HepG2 (cell line): ENCODE data around the gene OSBPL9. TPM values are rescaled to one million over a fixed set of nuclear protein-coding genes. Genes with fewer than 3 reads are reported as not detected.

ENCODE experiments used
- CC2D1A ChIP-seq: sonication (generic); formaldehyde crosslinking; IDR thresholded peaks from 2 replicates; pipeline ENCODE4 v1.8.1; 2023; ENCODE audit warnings: mild to moderate bottlenecking, missing genetic modification reagents
- DNMT3B ChIP-seq: conservative IDR thresholded peaks from 2 replicates; pipeline ENCODE4 v1.6.1; 2016; ENCODE audit warnings: missing biosample characterization, control low read depth
- GFI1 ChIP-seq: sonication (generic); formaldehyde crosslinking; IDR thresholded peaks from 2 replicates; pipeline ENCODE4 v1.5.0; 2020; ENCODE audit warnings: missing genetic modification reagents, mild to moderate bottlenecking, borderline replicate concordance
- GPN1 ChIP-seq: sonication (generic); formaldehyde crosslinking; IDR thresholded peaks from 2 replicates; pipeline ENCODE4 v1.5.1; 2020; ENCODE audit warnings: missing genetic modification reagents, borderline replicate concordance
- HNF4A ChIP-seq: sonication (generic); formaldehyde crosslinking; IDR thresholded peaks from 2 replicates; pipeline ENCODE4 v1.4.0; 2020; ENCODE audit warnings: missing genetic modification reagents
- KDM1A ChIP-seq: IDR thresholded peaks from 2 replicates; pipeline ENCODE4 v1.6.1; 2016; ENCODE audit warnings: missing compliant biosample characterization
- MED13 ChIP-seq: sonication (generic); formaldehyde crosslinking; IDR thresholded peaks from 2 replicates; pipeline ENCODE4 v1.5.0; 2020; ENCODE audit warnings: missing genetic modification reagents
- MED8 ChIP-seq: sonication (generic); formaldehyde crosslinking; IDR thresholded peaks from 2 replicates; pipeline ENCODE4 v1.8.1; 2023; ENCODE audit warnings: mild to moderate bottlenecking, missing genetic modification reagents; ENCODE audit not compliant: insufficient replicate concordance
- MLLT10 ChIP-seq: sonication (generic); formaldehyde crosslinking; IDR thresholded peaks from 2 replicates; pipeline ENCODE4 v1.4.0; 2020; ENCODE audit warnings: missing genetic modification reagents
- NBN ChIP-seq: fragments of 450-650 bp; conservative IDR thresholded peaks from 2 replicates; pipeline ENCODE4 v1.6.1; 2017
- NFYB ChIP-seq: sonication (generic); formaldehyde crosslinking; IDR thresholded peaks from 2 replicates; pipeline ENCODE4 v1.4.0; 2020; ENCODE audit warnings: missing genetic modification reagents
- SMARCE1 ChIP-seq: fragments of 450-650 bp; IDR thresholded peaks from 2 replicates; pipeline ENCODE4 v1.6.1; 2017; ENCODE audit warnings: borderline replicate concordance
- SPEN ChIP-seq: sonication (generic); formaldehyde crosslinking; IDR thresholded peaks from 2 replicates; pipeline ENCODE4 v1.5.1; 2020; ENCODE audit warnings: low read depth, mild to moderate bottlenecking, missing genetic modification reagents
- SRSF9 ChIP-seq: fragments of 200-400 bp; formaldehyde crosslinking; IDR thresholded peaks from 2 replicates; pipeline ENCODE4 v1.6.1; 2018; ENCODE audit warnings: borderline replicate concordance, mild to moderate bottlenecking, low read depth, low read length; ENCODE audit not compliant: insufficient read depth, poor library complexity, severe bottlenecking
- YEATS4 ChIP-seq: sonication (generic); formaldehyde crosslinking; IDR thresholded peaks from 2 replicates; pipeline ENCODE4 v1.4.0; 2020; ENCODE audit warnings: missing genetic modification reagents, borderline replicate concordance
- ZFX ChIP-seq: sonication (generic); formaldehyde crosslinking; IDR thresholded peaks from 2 replicates; pipeline ENCODE4 v1.4.0; 2020; ENCODE audit warnings: mild to moderate bottlenecking, low read depth, missing genetic modification reagents, moderate library complexity
- ZNF430 ChIP-seq: sonication (generic); formaldehyde crosslinking; IDR thresholded peaks from 2 replicates; pipeline ENCODE4 v1.9.0; 2021; ENCODE audit warnings: mild to moderate bottlenecking, missing genetic modification reagents
- ZNF530 ChIP-seq: sonication (generic); formaldehyde crosslinking; IDR thresholded peaks from 2 replicates; pipeline ENCODE4 v1.5.0; 2020; ENCODE audit warnings: low read depth, mild to moderate bottlenecking, missing genetic modification reagents
- ZNF546 ChIP-seq: sonication (generic); formaldehyde crosslinking; conservative IDR thresholded peaks from 2 replicates; pipeline ENCODE4 v1.8.1; 2023; ENCODE audit warnings: mild to moderate bottlenecking, missing genetic modification reagents
- ZNF567 ChIP-seq: sonication (generic); formaldehyde crosslinking; IDR thresholded peaks from 2 replicates; pipeline ENCODE4 v1.8.1; 2023; ENCODE audit warnings: mild to moderate bottlenecking, missing genetic modification reagents, borderline replicate concordance
- ZNF598 ChIP-seq: sonication (generic); formaldehyde crosslinking; IDR thresholded peaks from 2 replicates; pipeline ENCODE4 v1.5.1; 2020; ENCODE audit warnings: mild to moderate bottlenecking, missing genetic modification reagents, borderline replicate concordance
- ZNF780A ChIP-seq: sonication (generic); formaldehyde crosslinking; IDR thresholded peaks from 2 replicates; pipeline ENCODE4 v1.8.0; 2022; ENCODE audit warnings: mild to moderate bottlenecking, missing genetic modification reagents, moderate library complexity
- ZNF883 ChIP-seq: sonication (generic); formaldehyde crosslinking; IDR thresholded peaks from 2 replicates; pipeline ENCODE4 v1.5.1; 2020; ENCODE audit warnings: mild to moderate bottlenecking, missing genetic modification reagents; ENCODE audit errors: not compliant biosample characterization
- polyA plus RNA-seq, 8 experiments: library from polyadenylated mRNA; depleted of rRNA in 3 of 8; stranded (reverse) in 7 of 8; unstranded in 1 of 8; fragments of >200 nt; fragmentation: Illumina TruSeq in 4 of 8; extraction: Trizol in 4 of 8; gene quantifications; 2 replicates each; pipeline versions ENCODE4 v1.2.1 to v1.2.3, GENCODE V29; 2011 to 2016; ENCODE audit warnings: low read depth in 4 of 8, missing spikeins in 1 of 8, mixed read lengths in 1 of 8; ENCODE audit not compliant: insufficient read depth in 1 of 8
- total RNA-seq, 5 experiments: library from RNA; depleted of rRNA; stranded (reverse); fragments of >200 nt; fragmentation: Illumina TruSeq; extraction: Trizol; gene quantifications; 2 replicates each; pipeline ENCODE4 v1.2.3, GENCODE V29; 2016; ENCODE audit warnings: low read depth in 1 of 5
- TF ChIP-seq, protein P1 (sequence below): sonication (generic); formaldehyde crosslinking; IDR thresholded peaks from 2 replicates; pipeline ENCODE4 v1.8.0; 2022; ENCODE audit warnings: low read depth, missing genetic modification reagents
- TF ChIP-seq, protein P2 (sequence below): sonication (generic); formaldehyde crosslinking; IDR thresholded peaks from 2 replicates; pipeline ENCODE4 v1.4.0; 2020; ENCODE audit warnings: missing genetic modification reagents
- TF ChIP-seq, protein P3 (sequence below): IDR thresholded peaks from 2 replicates; pipeline ENCODE4 v1.6.1; 2016; ENCODE audit warnings: mild to moderate bottlenecking, missing biosample characterization, missing genetic modification reagents

OSBPL9 gene
- total and polyA plus RNA-seq, 2 of the 13 experiments (the other 11 are each of a cell fraction or from before 2014, with no cell fraction given) = 83.6 to 142 TPM

DNA sequence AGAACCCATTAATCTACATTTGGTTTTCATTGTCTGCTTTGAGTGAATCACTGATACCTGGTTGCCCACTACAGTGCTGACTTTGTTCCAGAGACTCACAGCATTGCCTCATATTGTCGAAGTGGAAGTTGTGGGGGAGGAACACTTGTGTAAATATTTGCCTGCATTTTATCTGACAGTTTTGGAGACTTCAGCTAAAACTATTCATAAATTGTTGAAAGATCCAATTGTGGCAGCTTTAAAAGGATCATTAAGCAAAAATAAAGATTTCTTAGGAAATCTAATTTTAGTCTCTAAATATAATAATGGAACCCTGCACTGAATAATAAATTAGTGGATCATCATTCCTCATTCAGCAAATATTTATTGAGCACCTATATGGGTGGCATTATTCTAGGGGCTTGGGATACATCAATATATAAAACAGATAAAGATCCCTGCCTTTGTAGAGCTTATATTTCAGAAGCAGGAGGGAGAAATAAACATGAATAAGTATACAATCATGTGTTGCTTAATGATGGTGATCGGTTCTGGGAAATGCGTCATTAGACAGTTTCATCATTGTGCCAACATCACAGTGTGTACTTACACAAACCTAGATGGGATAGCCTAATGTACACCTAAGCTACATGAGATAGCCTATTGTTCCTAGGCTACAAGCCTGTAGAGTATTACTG lies 73.5 kb downstream of the OSBPL9 start (continued):
- TF ChIP-seq, protein P1, sequence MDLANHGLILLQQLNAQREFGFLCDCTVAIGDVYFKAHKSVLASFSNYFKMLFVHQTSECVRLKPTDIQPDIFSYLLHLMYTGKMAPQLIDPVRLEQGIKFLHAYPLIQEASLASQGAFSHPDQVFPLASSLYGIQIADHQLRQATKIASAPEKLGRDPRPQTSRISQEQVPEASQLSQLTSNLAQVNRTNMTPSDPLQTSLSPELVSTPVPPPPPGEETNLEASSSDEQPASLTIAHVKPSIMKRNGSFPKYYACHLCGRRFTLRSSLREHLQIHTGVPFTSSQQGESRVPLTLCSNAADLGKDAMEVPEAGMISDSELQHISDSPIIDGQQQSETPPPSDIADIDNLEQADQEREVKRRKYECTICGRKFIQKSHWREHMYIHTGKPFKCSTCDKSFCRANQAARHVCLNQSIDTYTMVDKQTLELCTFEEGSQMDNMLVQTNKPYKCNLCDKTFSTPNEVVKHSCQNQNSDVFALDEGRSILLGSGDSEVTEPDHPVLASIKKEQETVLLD (CRISPR knock-in tag) = no peak
- TF ChIP-seq SRSF9 (no peak), DNMT3B (CRISPR knock-in tag) (peak; percentile 43; the same call in 1 of the 2 replicates), SMARCE1 (no peak; the same call in 1 of the 2 replicates), NFYB (CRISPR knock-in tag) (no peak), MED8 (CRISPR knock-in tag) (peak; percentile 38), ZNF430 (no peak), ZNF598 (no peak), ZFX (peak; percentile 12; the same call in 1 of the 2 replicates), ZNF567 (CRISPR knock-in tag) (no peak), ZNF546 (no peak), ZNF530 (no peak), MED13 (CRISPR knock-in tag) (peak; percentile 79), ZNF780A (no peak), MLLT10 (CRISPR knock-in tag) (no peak), CC2D1A (no peak), NBN (no peak), GFI1 (CRISPR knock-in tag) (peak; percentile 37; the same call in 1 of the 2 replicates), SPEN (CRISPR knock-in tag) (no peak), KDM1A (peak; percentile 83), YEATS4 (CRISPR knock-in tag) (peak; percentile 32; the same call in 1 of the 2 replicates), GPN1 (CRISPR knock-in tag) (no peak), HNF4A (CRISPR knock-in tag) (peak; percentile 51), ZNF883 (CRISPR knock-in tag) (no peak)
- TF ChIP-seq, protein P2, sequence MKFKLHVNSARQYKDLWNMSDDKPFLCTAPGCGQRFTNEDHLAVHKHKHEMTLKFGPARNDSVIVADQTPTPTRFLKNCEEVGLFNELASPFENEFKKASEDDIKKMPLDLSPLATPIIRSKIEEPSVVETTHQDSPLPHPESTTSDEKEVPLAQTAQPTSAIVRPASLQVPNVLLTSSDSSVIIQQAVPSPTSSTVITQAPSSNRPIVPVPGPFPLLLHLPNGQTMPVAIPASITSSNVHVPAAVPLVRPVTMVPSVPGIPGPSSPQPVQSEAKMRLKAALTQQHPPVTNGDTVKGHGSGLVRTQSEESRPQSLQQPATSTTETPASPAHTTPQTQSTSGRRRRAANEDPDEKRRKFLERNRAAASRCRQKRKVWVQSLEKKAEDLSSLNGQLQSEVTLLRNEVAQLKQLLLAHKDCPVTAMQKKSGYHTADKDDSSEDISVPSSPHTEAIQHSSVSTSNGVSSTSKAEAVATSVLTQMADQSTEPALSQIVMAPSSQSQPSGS (CRISPR knock-in tag) = peak; percentile 77
- TF ChIP-seq, protein P3, sequence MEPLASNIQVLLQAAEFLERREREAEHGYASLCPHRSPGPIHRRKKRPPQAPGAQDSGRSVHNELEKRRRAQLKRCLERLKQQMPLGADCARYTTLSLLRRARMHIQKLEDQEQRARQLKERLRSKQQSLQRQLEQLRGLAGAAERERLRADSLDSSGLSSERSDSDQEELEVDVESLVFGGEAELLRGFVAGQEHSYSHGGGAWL (CRISPR knock-in tag) = no peak
